Measurements from ENCODE around the gene NAXD. TPM values are rescaled to one million over a fixed set of nuclear protein-coding genes. Genes with fewer than 3 reads are reported as not detected.
"Not testable (repeated sequence)": the region's sequence is repeated elsewhere in the genome, so short reads cannot be mapped to it uniquely, and the experiment has no call there.

NAXD gene
- 46.6 TPM for polyA plus RNA-seq (2012; ENCODE audit: insufficient read depth, insufficient read length, low read depth)

DNA sequence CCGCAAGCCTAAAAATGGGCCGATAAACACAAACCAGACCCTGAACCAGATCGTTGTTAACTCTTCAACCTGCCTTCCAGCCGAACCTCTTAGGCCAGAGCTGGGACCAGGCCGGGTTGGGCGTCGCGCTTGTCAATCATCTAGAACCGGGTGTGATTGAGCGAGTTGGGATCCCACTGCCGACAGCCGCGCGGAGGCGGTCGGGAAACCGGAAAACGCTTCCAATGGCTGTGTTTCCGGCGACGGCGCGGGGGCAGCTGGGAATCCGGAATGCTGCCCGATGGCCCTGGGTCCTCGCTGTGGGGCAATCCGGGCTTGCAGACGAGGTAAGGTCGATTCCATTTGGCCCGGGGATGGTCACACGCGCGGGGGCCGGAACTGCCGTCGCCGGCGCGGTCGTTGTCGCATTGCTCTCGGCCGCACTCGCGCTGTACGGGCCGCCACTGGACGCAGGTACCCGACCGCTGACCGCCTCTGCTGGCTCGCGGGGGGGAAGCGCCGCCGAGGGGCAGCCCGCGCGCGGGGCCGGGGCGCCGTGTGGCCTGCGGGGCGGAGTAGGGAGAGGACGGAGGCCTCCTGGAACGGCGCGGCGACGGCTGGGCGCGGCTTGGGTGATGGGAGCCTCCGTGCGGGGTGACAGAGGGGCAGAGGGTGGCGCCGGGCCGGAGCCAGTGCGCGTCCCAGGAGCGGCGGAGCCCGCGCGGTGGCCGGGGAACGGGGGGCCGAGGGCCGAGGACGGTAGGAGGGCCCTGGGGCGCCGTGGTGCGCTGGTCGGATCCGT is at the start of gene NAXD:
Gene NAXD, plus strand, starts transcription at position 224 of the 781 bp plus-strand sequence. Its CDS starts 57 bp downstream, at position 281.
- Histone ChIP-seq H3K27me3 (no peaks in the 10 kb centered on the region), H3K4me1 (peaks cover 4% of the 10 kb centered on the region; the same call in 1 of the 2 replicates), H3K9me3 (no peaks in the 10 kb centered on the region), H3K4me3 (ENCODE audit: low read depth, low read length) (peak within 1 kb of the TSS; percentile 89), H3K36me3 (no peaks in the 10 kb centered on the region)
- TF ChIP-seq CTCF (IDR thresholded peaks at IDR 0.05; ENCODE audit: low read depth, low read length): no peak
- peak; percentile 95 for DNase-seq

DNA sequence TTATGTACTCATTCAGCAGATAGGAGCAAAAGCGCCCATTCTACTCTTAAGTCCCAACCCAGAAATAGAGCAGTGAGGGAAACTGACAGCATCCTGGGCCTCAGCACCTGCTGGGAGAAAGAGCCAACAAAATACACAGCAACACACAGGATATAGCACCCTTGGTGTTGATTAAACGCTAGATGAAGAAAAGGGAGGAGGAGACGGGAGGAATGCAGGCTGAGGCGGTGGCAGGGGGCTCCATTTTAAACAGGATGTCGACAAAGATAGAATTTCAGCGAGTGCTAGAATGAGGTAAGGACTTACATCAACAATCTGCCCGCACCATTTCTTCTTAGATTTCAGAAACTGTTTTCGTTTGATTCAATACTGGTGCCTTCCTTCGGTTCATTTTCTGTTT is 49.2 kb upstream of the NAXD start:
- Histone ChIP-seq H3K9me3 (no peaks in the 10 kb centered on the region), H3K27me3 (peaks cover 35% of the 10 kb centered on the region), H3K4me1 (no peaks in the 10 kb centered on the region), H3K4me3 (ENCODE audit: low read depth, low read length) (no peak overlapping the region), H3K36me3 (no peaks in the 10 kb centered on the region)
- DNase-seq: no peak
- no peak for TF ChIP-seq CTCF (IDR thresholded peaks at IDR 0.05; ENCODE audit: low read depth, low read length)

DNA sequence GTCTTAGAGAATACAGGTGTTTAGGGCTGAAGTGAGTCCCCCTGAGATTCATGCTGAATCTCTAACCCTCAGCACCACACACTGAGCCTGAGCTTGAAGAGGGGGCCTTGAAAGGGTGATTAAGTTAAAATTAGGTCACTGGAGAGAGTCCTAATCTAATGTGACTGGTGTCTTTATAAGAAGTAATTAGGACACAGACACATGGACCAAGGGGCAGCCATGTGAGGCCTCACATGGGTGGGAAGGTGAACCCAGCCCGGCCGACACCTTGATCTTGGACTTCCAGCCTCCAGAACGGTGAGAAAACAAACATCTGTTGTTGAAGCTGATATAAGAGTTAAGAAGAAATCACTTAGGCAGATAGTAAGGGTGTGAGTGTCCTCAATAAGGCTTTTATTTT is 46.7 kb upstream of the NAXD start:
- H3K4me3 ChIP-seq (ENCODE audit: low read depth, low read length): no peak overlapping the region
- peaks cover 33% of the 10 kb centered on the region for H3K27me3 ChIP-seq
- no peak for DNase-seq
- H3K4me1 ChIP-seq: no peaks in the 10 kb centered on the region
- no peaks in the 10 kb centered on the region for H3K9me3 ChIP-seq
- H3K36me3 ChIP-seq: no peaks in the 10 kb centered on the region
- TF ChIP-seq CTCF (IDR thresholded peaks at IDR 0.05; ENCODE audit: low read depth, low read length): no peak

- H3K36me3 ChIP-seq; DNase-seq; H3K4me3 ChIP-seq (ENCODE audit: low read depth, low read length); H3K4me1 ChIP-seq; H3K9me3 ChIP-seq: not testable (repeated sequence)
- peaks cover 37% of the 10 kb centered on the region for H3K27me3 ChIP-seq
Measured at GRCh38 chr13:110569962-110570361, 45.4 kb upstream of the NAXD start.

GRCh38 chr13:110570886-110571285 is 44.5 kb upstream of the NAXD start:
- TF ChIP-seq CTCF (IDR thresholded peaks at IDR 0.05; ENCODE audit: low read depth, low read length): no peak
- no peak overlapping the region for H3K4me3 ChIP-seq (ENCODE audit: low read depth, low read length)
- no peaks in the 10 kb centered on the region for H3K36me3 ChIP-seq
- no peaks in the 10 kb centered on the region for H3K4me1 ChIP-seq
- peaks cover 37% of the 10 kb centered on the region for H3K27me3 ChIP-seq
- no peak for DNase-seq
- H3K9me3 ChIP-seq: no peaks in the 10 kb centered on the region

DNA sequence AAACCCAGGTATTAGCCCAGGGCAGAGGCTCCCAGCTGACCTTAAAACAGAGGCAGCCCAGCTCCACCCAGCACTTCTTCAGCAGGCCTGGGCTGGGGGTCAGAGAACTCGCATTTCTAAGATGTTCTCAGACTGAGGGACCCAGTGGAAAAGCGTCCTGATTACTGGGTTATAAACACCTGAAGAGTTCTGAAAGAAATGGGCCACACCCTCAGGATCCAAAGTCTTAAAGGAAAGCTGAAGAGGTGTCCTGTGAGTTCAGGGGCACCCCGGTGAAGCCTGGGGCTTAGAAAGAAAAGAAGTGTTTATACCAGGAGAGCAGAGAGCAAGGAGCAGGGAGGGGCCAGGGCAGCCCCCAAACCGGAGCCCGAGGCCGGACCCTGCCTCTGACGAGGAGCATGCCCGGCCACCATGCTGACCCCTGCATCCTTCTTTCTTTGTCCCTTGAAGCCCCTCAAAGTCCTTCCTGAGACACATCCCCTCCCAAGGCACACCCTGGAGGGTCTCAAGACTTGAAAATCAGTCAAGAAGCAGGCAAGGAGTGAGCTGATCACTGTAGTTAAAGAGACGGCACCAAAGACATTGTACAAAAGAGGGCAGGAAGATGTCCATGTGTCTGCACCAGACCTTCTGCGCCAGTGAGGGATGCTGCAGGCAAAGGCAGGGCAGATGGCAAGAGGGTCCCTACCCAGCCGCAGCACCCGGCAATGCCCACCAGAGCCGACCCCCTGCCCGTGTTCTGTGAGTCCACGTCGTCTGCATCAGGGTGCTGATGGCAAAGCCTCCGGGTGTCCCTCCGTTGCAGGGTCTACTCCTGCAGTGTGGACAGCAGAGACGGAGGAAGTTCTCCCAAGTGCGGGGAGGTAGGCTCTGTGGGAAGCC is 43.2 kb upstream of the NAXD start:
- H3K4me3 ChIP-seq (ENCODE audit: low read depth, low read length): no peak overlapping the region
- DNase-seq: no peak

More for the DNA sequence above, 43.2 kb upstream of the NAXD start:
- Histone ChIP-seq H3K27me3 (peaks cover 37% of the 10 kb centered on the region), H3K36me3 (no peaks in the 10 kb centered on the region), H3K9me3 (no peaks in the 10 kb centered on the region), H3K4me1 (no peaks in the 10 kb centered on the region)
- no peak for TF ChIP-seq CTCF (IDR thresholded peaks at IDR 0.05; ENCODE audit: low read depth, low read length)

Data from BE2C (cell line).